Heart left ventricle (tissue), 16 donors: Measurements from ENCODE around the gene SLC5A10. TPM values are rescaled to one million over a fixed set of nuclear protein-coding genes. Genes with fewer than 3 reads are reported as not detected.

Source experiments
- ATAC-seq, 4 donors: fragments of 200-7000 bp; cut with Tn5 transposase; one replicate each; pipeline ENCODE4 v1.9.1; 2020 to 2022; ENCODE audit warnings: moderate library complexity in 4 of 4, mild to moderate bottlenecking in 3 of 4, moderate number of reproducible peaks in 1 of 4
- DNase-seq, 5 donors: peaks; one replicate each; pipeline ENCODE4 v3.0.0-alpha.2; 2020
- H3K27ac ChIP-seq, 12 donors: fragments of 200-600 bp; sonication (generic) in 4 of 12; one replicate each; pipeline versions ENCODE4 v1.5.0 to v1.8.0; 2016 to 2022; ENCODE audit warnings: mild to moderate bottlenecking in 2 of 12
- H3K27me3 ChIP-seq, 9 donors: fragments of 200-600 bp; sonication (generic) in 2 of 9; one replicate each; pipeline versions ENCODE4 v1.5.1 to v1.8.0; 2016 to 2022; ENCODE audit warnings: mild to moderate bottlenecking in 3 of 9
- H3K36me3 ChIP-seq, 9 donors: fragments of 200-600 bp; sonication (generic) in 2 of 9; one replicate each; pipeline versions ENCODE4 v1.5.0 to v1.8.0; 2018 to 2022; ENCODE audit warnings: mild to moderate bottlenecking in 2 of 9
- H3K4me1 ChIP-seq, 12 donors: fragments of 200-600 bp; sonication (generic) in 4 of 12; one replicate each; pipeline versions ENCODE4 v1.5.0 to v1.8.0; 2016 to 2022; ENCODE audit warnings: mild to moderate bottlenecking in 3 of 12
- H3K4me3 ChIP-seq, 12 donors: fragments of 200-600 bp; sonication (generic) in 4 of 12; one replicate each; pipeline versions ENCODE4 v1.5.0 to v1.8.0; 2017 to 2022; ENCODE audit warnings: mild to moderate bottlenecking in 9 of 12, moderate library complexity in 4 of 12
- H3K9me3 ChIP-seq, 12 donors: fragments of 200-600 bp; sonication (generic) in 4 of 12; one replicate each; pipeline versions ENCODE4 v1.5.0 to v1.8.0; 2016 to 2022; ENCODE audit warnings: mild to moderate bottlenecking in 1 of 12
- CTCF ChIP-seq, 12 donors: fragments of 200-600 bp; sonication (generic) in 4 of 12; IDR thresholded peaks; one replicate each; pipeline versions ENCODE4 v1.5.0 to v1.8.0; 2018 to 2022; ENCODE audit warnings: antibody characterized with exemption in 12 of 12, mild to moderate bottlenecking in 5 of 12
- POLR2A ChIP-seq, 2 donors: fragments of 450-650 bp; IDR thresholded peaks; one replicate each; pipeline ENCODE4 v1.6.1; 2017; ENCODE audit warnings: antibody characterized with exemption in 2 of 2, mild to moderate bottlenecking in 2 of 2, moderate library complexity in 2 of 2
- WGBS, 4 donors: extraction: QIAGEN DNeasy Blood & Tissue Kit in 2 of 4; methylation state at CpG; one replicate each; pipeline versions ENCODE4 v1.1.5 to v1.1.7; 2013 to 2018; 5-methylcytosine and 5-hydroxymethylcytosine counted together
- intact Hi-C, 10 donors: fragments of 100-400 bp; cut with DNase I; formaldehyde crosslinking; loops; one replicate each; pipeline versions ENCODE4 v1.11.1 to v1.14.2; 2022
- polyA plus RNA-seq, 2 donors: library from polyadenylated mRNA; stranded (reverse); fragments of 200-250 nt; gene quantifications; one replicate each; pipeline ENCODE4 v1.2.3, GENCODE V29; 2013
- total RNA-seq, 9 donors: library from RNA; depleted of rRNA in 2 of 9; stranded (reverse); fragments of >200 nt in 2 of 9; fragmentation: NEBNext Ultra II Directional in 3 of 9; extraction: Animal tissue kit (Norgen Biotek cat#: 25700) in 3 of 9; gene quantifications; one replicate each; pipeline versions ENCODE4 v1.1.0 to v1.2.4, GENCODE V29; 2016 to 2023
- donor health status: ischemic (EF 13 %, LVEDD 7.1; RV severe dilation, severe dysfunction).
- donor health status: healthy with polysubstance abuse.
- donor health status: DM: no; HTN: yes; CAD: no.
- donor health status: DM: no; HTN: no; CAD: no.
- donor health status: ischemic (EF 25% LVEDD 6.9; RV normal size, moderate dysfunction).
- donor health status: ischemic (EF 25% LVEDD 5.7; RV mildly dilated, moderate dysfunction).
- donor health status: healthy.
- donor health status: DM: yes; HTN: yes; CAD: no.
- donor health status: ischemic (EF 35%, LVEDD 5.7; RV mildly dilated, moderate dysfunction).
- donor health status: nonischemic (EF 11% LVEDD 7.7; RV severe dilation, severe dysfunction).
- donor health status: DM: yes; HTN: yes; CAD: no.
- donor health status: PGD.
- donor health status: ischemic (EF 29% LVEDD 5.4; RV normal size, mild dysfunction).
- donor health status: nonischemic (EF 23%, LVEDD 6.1; RV moderate dilation, normal function).

The SLC5A10 gene
- total and polyA plus RNA-seq, 11 donors: 0.04 to 0.31 (median 0.09) TPM; not detected in 7

GRCh38 chr17:18937981-18938691 lies 13.8 kb upstream of the SLC5A10 start:
- no peak for ATAC-seq
- no peaks in the 10 kb centered on the region for H3K36me3 ChIP-seq

GRCh38 chr17:18938692-18939023 lies 13.3 kb upstream of the SLC5A10 start:
- 70 to 91% (median 77%) methylated on average over 2 of the region's 2 CpGs for WGBS, 4 donors
- Histone ChIP-seq H3K27ac (no peak overlapping the region), H3K4me3 (no peak overlapping the region), H3K27me3 (no peaks in the 10 kb centered on the region), H3K4me1 (no peaks in the 10 kb centered on the region), H3K36me3 (no peaks in the 10 kb centered on the region), H3K9me3 (no peaks in the 10 kb centered on the region)
- no peak for TF ChIP-seq POLR2A (IDR thresholded peaks at IDR 0.05)
- intact Hi-C loops: no loop called here
- ATAC-seq (no peak), DNase-seq (no peak)

More at GRCh38 chr17:18937981-18938691, 13.8 kb upstream of the SLC5A10 start:
- no peak overlapping the region for H3K27ac ChIP-seq
- H3K4me1 ChIP-seq: no peaks in the 10 kb centered on the region
- intact Hi-C loops: no loop called here
- no peak overlapping the region for H3K4me3 ChIP-seq
- TF ChIP-seq POLR2A (IDR thresholded peaks at IDR 0.05) (no peak), CTCF (IDR thresholded peaks at IDR 0.05) (no peak)
- H3K9me3 ChIP-seq: no peaks in the 10 kb centered on the region
- no peaks in the 10 kb centered on the region for H3K27me3 ChIP-seq
- no peak for DNase-seq
- WGBS, 4 donors: 79 to 85% (median 82%) methylated on average over 8 of the region's 8 CpGs

- intact Hi-C loops: no loop called here
- H3K27me3 ChIP-seq: no peaks in the 10 kb centered on the region
- TF ChIP-seq CTCF (IDR thresholded peaks at IDR 0.05): no peak
- no peak for TF ChIP-seq POLR2A (IDR thresholded peaks at IDR 0.05)
- WGBS, 4 donors: 75 to 83% (median 81%) methylated on average over 5 of the region's 5 CpGs
- peaks cover 0 to 10% (median 0%) of the 10 kb centered on the region in 12 donors for H3K4me1 ChIP-seq
- H3K27ac ChIP-seq: no peak overlapping the region
- no peaks in the 10 kb centered on the region for H3K9me3 ChIP-seq
- no peaks in the 10 kb centered on the region for H3K36me3 ChIP-seq
- ATAC-seq: no peak
- DNase-seq: no peak
- no peak overlapping the region for H3K4me3 ChIP-seq
These were observed 7.3 kb upstream of the SLC5A10 start for GRCh38 chr17:18944646-18945045.

- WGBS, 4 donors: 30 to 48% (median 40%) methylated on average over 2 of the region's 2 CpGs
- no peaks in the 10 kb centered on the region for H3K9me3 ChIP-seq
- no peak for DNase-seq
- intact Hi-C loops: no loop called here
- ATAC-seq: no peak
- H3K27ac ChIP-seq: no peak overlapping the region
- H3K4me1 ChIP-seq: peaks cover 0 to 18% (median 0%) of the 10 kb centered on the region in 12 donors
- no peak overlapping the region for H3K4me3 ChIP-seq
- TF ChIP-seq CTCF (IDR thresholded peaks at IDR 0.05) (no peak), POLR2A (IDR thresholded peaks at IDR 0.05) (no peak)
- H3K27me3 ChIP-seq: no peaks in the 10 kb centered on the region
- H3K36me3 ChIP-seq: no peaks in the 10 kb centered on the region
These were observed 5.4 kb upstream of the SLC5A10 start for GRCh38 chr17:18946536-18946935.

GRCh38 chr17:18947866-18948265 lies 4.1 kb upstream of the SLC5A10 start:
- ATAC-seq (no peak), DNase-seq (no peak)
- WGBS, 4 donors: 73 to 77% (median 75%) methylated on average over 6 of the region's 6 CpGs
- intact Hi-C loops: no loop called here
- Histone ChIP-seq H3K9me3 (no peaks in the 10 kb centered on the region), H3K27ac (no peak overlapping the region), H3K36me3 (no peaks in the 10 kb centered on the region), H3K4me3 (no peak overlapping the region), H3K4me1 (peaks cover 0 to 18% (median 0%) of the 10 kb centered on the region in 12 donors), H3K27me3 (no peaks in the 10 kb centered on the region)
- TF ChIP-seq POLR2A (IDR thresholded peaks at IDR 0.05) (no peak), CTCF (IDR thresholded peaks at IDR 0.05) (no peak)
